Osteocyte (in vitro differentiated cells): ENCODE data around the gene TPCN1. TPM values are rescaled to one million over a fixed set of nuclear protein-coding genes. Genes with fewer than 3 reads are reported as not detected.

ENCODE experiments used
- DNase-seq: peaks from one replicate; pipeline ENCODE4 v3.0.0; 2021; ENCODE audit warnings: mixed read lengths; ENCODE audit not compliant: unreplicated experiment; ENCODE audit errors: extremely low spot score
- H3K27ac Mint-ChIP-seq: one replicate; pipeline ENCODE4 v1.8.0; 2021; ENCODE audit warnings: mild to moderate bottlenecking, mixed read lengths; ENCODE audit not compliant: unreplicated experiment
- H3K27me3 Mint-ChIP-seq: one replicate; pipeline ENCODE4 v1.8.0; 2021; ENCODE audit warnings: mixed read lengths; ENCODE audit not compliant: unreplicated experiment
- H3K36me3 Mint-ChIP-seq: one replicate; pipeline ENCODE4 v1.8.0; 2021; ENCODE audit warnings: mixed read lengths; ENCODE audit not compliant: unreplicated experiment
- H3K4me1 Mint-ChIP-seq: one replicate; pipeline ENCODE4 v1.8.0; 2021; ENCODE audit warnings: mixed read lengths; ENCODE audit not compliant: unreplicated experiment
- H3K4me3 Mint-ChIP-seq: one replicate; pipeline ENCODE4 v1.8.0; 2021; ENCODE audit warnings: mild to moderate bottlenecking, moderate library complexity, mixed read lengths; ENCODE audit not compliant: unreplicated experiment
- H3K9me3 Mint-ChIP-seq: one replicate; pipeline ENCODE4 v1.8.0; 2021; ENCODE audit warnings: mixed read lengths; ENCODE audit not compliant: unreplicated experiment
- total RNA-seq: library from RNA; stranded (reverse); gene quantifications from 2 replicates; pipeline ENCODE4 v1.2.1, GENCODE V29; 2021
- TF ChIP-seq, protein P1 (sequence below): fragments of 200-600 bp; sonication (generic); IDR thresholded peaks from 2 replicates; pipeline ENCODE4 v1.5.0; 2021; ENCODE audit warnings: antibody characterized with exemption, mild to moderate bottlenecking, moderate library complexity

Gene TPCN1
- total RNA-seq, 1 donor from 2014 or later, result 80.6 TPM

DNA sequence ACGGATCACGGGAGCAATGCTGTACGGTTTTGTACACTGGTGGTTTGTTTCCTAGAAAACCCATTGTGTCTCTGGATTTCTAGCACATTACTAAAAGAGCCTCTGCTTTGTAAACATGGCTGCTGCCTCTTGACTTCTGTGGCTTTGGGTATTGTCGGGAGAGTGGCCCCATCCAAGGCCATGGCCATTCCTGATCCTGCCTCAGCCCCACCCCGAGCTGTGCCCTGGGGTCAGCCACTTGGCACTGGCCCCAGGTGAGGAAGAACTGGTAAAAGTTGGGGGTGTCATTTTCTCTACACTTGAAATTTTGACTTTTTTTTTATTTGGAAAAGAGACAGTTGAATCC is 77.2 kb downstream of the TPCN1 start:
- Mint-ChIP-seq H3K36me3 (peaks cover 20% of the 10 kb centered on the region), H3K4me1 (peaks cover 26% of the 10 kb centered on the region), H3K9me3 (no peaks in the 10 kb centered on the region), H3K27me3 (no peaks in the 10 kb centered on the region), H3K27ac (peak overlapping the region; percentile 84), H3K4me3 (no peak overlapping the region)
- no peak for DNase-seq
- TF ChIP-seq, protein P1, sequence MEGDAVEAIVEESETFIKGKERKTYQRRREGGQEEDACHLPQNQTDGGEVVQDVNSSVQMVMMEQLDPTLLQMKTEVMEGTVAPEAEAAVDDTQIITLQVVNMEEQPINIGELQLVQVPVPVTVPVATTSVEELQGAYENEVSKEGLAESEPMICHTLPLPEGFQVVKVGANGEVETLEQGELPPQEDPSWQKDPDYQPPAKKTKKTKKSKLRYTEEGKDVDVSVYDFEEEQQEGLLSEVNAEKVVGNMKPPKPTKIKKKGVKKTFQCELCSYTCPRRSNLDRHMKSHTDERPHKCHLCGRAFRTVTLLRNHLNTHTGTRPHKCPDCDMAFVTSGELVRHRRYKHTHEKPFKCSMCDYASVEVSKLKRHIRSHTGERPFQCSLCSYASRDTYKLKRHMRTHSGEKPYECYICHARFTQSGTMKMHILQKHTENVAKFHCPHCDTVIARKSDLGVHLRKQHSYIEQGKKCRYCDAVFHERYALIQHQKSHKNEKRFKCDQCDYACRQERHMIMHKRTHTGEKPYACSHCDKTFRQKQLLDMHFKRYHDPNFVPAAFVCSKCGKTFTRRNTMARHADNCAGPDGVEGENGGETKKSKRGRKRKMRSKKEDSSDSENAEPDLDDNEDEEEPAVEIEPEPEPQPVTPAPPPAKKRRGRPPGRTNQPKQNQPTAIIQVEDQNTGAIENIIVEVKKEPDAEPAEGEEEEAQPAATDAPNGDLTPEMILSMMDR, result no peak

- Mint-ChIP-seq H3K4me1 (peaks cover 26% of the 10 kb centered on the region), H3K27ac (peak overlapping the region; percentile 84), H3K9me3 (no peaks in the 10 kb centered on the region)
Observed at GRCh38 chr12:113298861-113299545, 77.7 kb downstream of the TPCN1 start.

GRCh38 chr12:113299619-113300237 is 78.5 kb downstream of the TPCN1 start:
- no peaks in the 10 kb centered on the region for H3K27me3 Mint-ChIP-seq
- no peak for DNase-seq
- H3K27ac Mint-ChIP-seq, result peak overlapping the region; percentile 84
- no peak overlapping the region for H3K4me3 Mint-ChIP-seq
- H3K9me3 Mint-ChIP-seq, result no peaks in the 10 kb centered on the region
- H3K4me1 Mint-ChIP-seq, result peaks cover 25% of the 10 kb centered on the region
- peaks cover 20% of the 10 kb centered on the region for H3K36me3 Mint-ChIP-seq
- TF ChIP-seq, protein P1, result no peak

More at GRCh38 chr12:113298861-113299545, 77.7 kb downstream of the TPCN1 start:
- Mint-ChIP-seq H3K27me3 (no peaks in the 10 kb centered on the region), H3K4me3 (no peak overlapping the region), H3K36me3 (peaks cover 20% of the 10 kb centered on the region)
- TF ChIP-seq, protein P1, result no peak
- no peak for DNase-seq

- no peaks in the 10 kb centered on the region for H3K9me3 Mint-ChIP-seq
- peaks cover 11% of the 10 kb centered on the region for H3K36me3 Mint-ChIP-seq
- no peaks in the 10 kb centered on the region for H3K27me3 Mint-ChIP-seq
- TF ChIP-seq, protein P1, result no peak
- no peak overlapping the region for H3K27ac Mint-ChIP-seq
- no peak for DNase-seq
- no peak overlapping the region for H3K4me3 Mint-ChIP-seq
- peaks cover 25% of the 10 kb centered on the region for H3K4me1 Mint-ChIP-seq
Observed at GRCh38 chr12:113301811-113302210, 80.5 kb downstream of the TPCN1 start.

GRCh38 chr12:113302466-113302865 is 81.2 kb downstream of the TPCN1 start:
- no peak for DNase-seq
- Mint-ChIP-seq H3K9me3 (no peaks in the 10 kb centered on the region), H3K27ac (no peak overlapping the region), H3K4me3 (no peak overlapping the region), H3K27me3 (no peaks in the 10 kb centered on the region), H3K36me3 (peaks cover 14% of the 10 kb centered on the region), H3K4me1 (peaks cover 25% of the 10 kb centered on the region)
- TF ChIP-seq, protein P1, result no peak
